T follicular helper cell (primary cell): ENCODE data around the gene SFRP2.

Source experiments
- DNase-seq: peaks from one replicate; pipeline ENCODE4 v3.0.0-alpha.2; 2020; ENCODE audit warnings: low read depth

Gene SFRP2

DNA sequence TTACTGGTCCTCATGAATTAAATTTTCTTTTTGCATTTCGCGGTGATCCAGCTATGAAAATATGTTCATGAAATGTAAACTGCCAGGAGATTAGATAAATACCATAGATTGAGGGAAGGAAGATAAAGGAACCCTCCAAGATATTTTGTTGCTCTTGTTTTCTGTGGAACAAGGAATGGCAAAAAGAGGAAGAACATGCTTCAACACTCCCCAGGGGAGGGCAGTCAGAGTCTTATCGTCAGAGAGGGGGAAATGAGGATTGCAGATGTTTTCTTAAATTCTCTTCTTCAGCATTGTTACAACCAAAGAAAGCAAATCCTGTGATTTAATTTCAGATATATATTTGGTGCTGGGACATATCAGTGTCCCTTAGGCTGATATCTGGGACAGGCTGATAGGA is 9.5 kb upstream of the SFRP2 start:
- no peak for DNase-seq

DNA sequence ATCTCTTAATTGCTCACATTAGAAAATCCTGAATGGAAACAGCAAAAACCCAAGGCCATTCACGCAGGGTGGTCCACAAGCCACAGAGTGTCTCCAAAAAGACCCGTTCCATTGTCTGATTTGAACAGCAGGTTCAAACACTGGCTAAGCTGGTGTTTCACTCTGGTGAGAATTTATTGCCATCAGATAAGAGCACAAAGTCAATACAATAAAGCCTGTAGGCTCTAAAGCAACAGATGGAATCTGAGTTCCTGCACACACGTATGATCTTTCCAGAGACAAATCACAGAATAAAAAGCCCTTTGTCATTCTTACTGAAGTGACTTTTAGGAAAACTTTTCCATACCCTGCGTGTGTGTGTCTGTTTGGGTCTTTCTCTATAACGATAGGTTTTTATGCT is 5.1 kb upstream of the SFRP2 start:
- no peak for DNase-seq

DNA sequence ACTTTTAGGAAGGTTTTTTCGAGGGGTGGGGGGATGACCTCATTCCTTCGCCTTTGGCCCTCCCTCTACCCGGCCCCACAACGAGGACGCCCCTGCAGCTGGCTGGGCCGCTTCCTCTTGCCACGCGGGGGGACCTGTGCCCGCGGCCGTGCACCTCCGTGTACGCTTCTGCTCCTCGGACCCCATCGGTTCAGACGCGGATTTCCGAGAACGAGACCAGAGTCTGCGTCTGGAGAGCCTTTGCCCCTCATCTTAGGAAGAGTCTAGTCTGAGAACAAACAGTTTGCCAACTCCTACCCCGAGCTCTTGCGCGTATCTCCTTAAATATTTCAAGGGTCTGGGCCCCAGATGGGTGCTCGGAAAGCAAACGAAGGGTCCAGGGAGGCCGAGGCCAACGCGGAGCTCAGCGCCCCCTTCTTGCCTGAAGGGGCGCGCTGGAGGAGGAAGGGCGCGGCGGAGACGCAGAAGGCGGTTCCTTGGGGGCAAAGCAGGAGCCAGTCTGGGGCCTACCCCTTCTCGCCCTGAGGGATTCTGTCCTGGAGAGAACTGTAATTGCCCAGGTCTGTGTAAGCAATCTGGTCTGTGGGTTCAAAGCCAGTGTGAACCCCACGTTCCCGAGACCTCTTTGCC is 3.9 kb upstream of the SFRP2 start:
- DNase-seq = no peak

DNA sequence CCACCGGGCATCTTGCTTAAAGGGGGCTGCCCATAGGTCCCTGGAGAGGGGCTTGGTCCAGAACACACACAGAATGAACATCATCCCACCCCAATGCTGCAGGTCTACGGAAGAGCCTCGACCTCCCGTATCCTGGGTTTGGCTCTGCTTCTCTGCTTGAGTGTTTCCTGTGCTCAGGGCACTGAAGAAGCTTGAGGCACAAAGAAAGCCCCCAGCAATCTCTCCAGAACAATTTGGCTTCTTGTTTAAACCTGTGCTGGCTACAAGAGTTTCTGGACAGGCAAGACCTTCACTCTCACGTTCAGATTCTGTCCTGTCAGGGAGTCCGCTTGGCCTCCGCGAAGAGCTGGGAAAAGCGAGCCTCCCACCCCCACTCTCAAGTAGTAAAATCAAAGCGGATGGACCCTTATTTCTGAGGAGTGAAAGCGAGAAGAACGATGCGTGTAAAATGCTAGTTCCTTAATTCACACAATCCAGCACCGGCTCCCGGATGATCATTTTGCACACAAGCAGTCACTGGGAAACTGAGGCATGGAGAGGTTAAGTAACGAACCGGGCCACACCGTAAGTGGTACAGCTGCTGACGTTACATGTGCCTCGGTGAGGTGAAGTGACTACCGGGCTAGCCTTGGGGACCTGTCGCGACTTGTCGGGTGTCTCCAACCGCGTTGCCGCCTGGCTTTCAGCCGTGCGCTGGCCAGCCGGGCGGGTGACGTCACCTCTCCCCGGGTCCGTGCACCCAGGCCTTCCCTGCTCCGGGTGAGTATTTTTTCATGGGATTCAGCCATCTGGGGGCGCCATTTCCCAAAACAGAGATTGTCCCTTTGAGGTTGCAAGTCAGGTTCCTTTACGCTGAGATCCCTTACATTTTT is 3.1 kb upstream of the SFRP2 start:
- DNase-seq = no peak

DNA sequence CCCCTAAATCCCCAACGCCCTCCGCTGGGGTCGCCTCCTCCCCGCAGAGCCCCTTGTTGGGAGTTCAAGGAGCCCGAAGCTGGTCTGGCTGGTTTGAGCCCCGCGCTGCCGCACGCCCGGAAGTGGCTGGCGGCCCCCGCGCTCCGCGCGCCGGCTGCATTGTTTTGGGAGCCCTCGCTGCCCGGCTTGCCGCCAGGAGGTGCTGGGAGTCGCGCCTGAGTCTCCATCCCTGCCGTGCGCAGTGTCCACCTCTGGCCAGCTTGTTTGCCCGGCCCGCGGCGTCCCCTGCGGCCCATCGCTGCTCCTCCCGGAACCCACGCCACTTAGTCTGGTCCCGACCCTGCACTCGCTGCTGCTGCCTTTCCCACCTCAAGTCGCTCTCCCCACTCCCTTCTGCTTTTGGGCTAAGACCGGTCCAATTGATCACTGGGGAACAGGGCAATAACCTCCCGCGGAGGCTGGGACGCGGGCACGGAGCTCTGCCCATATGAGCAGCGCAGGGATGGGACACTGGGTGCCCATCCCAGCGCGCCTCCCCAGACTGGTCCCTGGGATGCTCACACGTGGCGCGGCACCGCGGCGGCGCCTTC is 2.2 kb upstream of the SFRP2 start:
- no peak for DNase-seq

DNA sequence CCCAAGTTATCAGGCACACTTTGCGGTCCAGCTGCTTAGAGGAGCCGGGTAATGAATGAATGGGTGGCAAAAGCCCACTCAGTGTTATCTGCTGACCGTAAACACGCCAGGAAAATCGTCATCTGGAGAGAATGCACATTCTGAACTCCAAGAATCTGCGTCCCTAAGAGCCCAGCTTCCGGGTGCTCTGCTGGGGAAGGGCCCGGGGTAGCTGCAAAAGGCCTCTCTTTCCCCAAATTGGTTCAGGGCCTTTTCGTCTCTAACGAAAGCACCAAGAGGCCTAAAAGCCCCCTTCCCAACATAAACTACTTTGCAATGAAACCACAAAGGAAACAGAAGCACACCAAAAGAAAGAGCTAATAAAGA is 1.6 kb upstream of the SFRP2 start:
- no peak for DNase-seq

DNA sequence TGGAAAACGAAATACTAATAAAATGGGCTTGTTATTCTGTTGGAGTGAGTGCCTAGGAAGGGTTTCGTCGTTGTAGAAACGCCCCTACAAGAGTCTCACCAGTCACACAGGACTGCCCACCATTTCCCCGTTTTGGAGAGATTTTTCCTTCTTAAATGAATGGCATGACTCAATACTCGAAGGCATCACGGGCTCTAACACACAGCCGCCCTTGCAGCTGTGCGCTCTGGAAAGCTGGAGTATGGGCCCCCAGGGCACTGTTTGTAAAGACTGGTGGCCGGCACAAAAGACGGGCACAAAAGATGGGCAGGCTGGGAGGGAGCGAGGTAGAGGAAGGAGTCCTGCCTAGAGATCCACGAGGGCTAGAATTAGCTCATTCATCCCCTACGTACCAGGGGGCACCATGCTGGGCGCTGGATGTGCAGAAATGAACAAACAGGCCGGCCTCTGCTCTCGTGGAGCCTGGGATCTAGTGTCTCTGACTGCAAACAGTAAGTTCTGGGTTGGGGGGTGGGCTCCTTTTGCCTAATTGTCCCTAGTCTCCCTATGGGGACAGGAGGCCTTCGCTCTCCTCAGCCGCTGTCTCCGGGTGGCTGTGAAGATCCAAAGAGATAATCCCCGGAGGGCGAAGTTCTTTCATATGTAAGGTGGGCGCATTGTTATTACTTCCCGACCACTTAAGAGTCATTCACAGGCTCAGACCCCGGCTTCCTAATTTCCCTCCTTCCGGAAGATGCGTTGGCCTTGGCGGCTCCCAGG is 1.0 kb upstream of the SFRP2 start:
- no peak for DNase-seq

DNA sequence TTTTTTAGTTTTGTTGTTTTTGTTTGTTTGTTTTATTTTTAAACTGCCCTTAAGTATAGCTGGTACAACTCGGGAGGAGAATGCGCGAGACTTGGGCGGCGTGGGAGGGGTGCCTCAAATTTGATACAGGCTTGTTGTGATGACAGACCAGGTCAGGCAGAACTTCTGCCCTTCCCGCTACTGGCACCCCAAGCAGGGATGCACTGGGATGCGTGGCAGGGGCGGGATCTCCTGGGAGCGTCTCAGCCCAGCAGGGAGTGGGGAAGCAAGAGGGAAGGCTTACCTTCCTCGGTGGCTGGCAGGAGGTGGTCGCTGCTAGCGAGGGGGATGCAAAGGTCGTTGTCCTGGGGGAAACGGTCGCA is 851 bp downstream of the SFRP2 start:
- no peak for DNase-seq

DNA sequence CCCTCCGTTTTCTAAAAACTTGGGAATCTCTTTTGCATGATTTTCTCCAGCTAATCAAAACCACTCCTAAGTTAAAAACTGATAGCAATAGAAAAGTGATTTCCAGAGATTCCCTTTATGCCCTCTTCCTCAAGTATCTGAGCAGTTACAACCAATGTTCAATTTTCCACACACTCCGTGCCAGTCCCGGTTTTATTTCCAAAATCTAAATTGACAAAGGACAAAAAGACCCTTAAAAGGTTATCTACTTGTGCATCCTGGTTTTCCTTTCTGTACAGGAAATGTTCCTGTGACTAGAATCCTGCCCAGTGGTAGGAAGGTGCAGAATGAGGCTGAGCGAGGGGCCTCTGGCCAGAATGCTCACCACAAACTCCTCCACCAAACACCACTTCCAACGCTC is 1.3 kb downstream of the SFRP2 start:
- DNase-seq = no peak

DNA sequence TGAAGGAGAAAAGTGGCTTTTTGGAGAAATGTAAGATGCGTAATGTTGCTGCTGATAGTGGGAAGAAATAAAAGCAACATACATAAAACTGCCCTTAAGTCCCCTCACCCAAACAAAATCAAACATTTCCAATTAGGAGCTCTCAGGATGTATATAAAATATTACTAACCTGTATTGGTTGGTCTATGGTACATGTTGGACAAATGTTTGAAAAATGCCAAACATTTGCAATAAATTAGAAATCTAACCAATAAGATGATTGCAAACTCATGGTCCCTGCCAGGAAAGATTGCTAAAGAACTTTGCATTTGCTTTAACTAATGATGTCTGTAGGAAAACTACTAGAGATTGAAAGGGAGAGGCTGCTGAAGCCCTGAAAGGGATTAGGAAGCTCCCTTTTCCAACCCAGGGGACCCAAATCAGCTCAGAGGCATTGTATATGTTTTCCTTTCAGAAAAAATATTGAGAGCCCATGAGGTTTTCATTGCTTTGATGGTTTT is 1.8 kb downstream of the SFRP2 start:
- DNase-seq = no peak

DNA sequence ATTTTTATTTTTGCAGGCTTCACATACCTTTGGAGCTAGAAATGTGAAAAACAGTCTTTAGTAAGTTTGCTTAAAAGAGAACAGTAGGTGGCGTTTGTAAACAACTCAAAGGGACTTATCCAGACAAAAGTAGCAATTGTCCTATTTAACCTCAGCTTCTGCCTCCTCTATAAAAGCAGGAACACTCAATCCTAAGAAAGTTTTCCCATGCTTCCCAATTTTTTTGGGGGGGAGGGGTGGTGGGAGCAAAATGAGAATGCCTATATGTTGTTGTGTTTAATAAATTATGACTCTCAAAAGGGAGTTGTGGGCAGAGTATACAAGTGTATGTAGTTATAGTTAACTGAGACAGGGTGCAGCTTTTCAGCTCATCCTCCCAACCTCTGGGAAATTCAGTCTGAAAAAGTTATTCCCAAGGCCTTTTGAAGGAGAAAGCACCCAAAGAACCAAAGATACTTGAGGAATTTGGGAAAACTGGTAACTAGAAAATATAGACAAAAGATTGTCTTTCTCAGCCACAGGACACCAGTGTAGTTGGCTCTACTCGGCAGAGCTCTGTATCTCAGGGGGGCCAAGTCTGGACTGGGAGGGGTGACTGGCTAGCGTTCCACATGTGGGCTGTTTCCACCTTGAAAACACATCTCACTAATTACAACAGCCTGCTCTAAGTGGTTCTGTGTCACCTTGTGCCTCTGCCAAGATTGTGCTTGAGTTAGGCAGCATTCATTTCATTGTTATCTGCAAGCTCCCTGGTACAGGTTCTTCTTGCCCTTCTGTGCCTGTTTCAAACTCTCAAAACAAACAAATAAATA is 2.8 kb downstream of the SFRP2 start:
- no peak for DNase-seq

DNA sequence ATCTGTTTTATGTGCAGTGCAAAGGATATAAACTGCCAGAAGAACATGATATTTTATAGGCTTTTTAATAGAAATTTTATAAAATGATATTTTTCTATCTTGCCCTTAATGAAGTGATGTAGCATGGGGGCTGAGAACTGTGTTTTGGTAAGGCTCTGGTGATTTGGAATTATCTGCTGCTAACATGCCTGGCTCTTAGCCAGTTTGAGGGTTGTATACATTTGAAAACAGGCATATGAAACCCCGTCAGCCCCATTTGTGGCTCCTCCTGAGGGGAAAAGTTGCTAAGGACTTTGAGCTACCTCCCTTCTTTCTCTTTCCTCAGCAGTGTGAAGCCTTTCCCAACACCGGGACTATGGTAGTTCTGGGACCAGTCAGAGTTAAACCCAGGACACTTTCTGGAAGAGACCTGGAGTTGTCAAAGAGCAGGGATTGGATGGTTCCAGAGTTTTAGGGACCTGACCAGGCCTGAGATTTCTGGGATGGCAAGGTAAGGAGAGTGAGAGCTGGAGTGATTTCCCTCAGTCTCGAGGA is 4.7 kb downstream of the SFRP2 start:
- DNase-seq = no peak

DNA sequence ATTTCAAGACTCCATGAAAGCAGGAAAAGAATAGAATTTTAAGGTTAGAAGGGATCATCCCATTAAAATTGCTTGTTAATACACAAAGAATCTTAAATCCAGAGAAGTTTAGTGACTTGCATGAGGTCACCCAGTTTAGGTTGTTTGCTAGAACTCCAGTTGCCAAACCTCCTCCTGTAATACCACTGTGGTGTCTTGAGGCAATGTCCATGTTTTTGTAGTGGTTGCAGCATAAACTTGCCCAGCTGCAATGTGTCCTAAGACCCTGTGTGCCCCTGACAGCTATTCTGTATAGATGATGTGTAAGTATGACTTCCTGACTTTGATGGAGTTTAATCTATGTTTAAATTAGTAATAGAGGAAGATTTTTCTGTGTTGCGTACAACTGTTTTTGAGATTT is 6.3 kb downstream of the SFRP2 start:
- no peak for DNase-seq

DNA sequence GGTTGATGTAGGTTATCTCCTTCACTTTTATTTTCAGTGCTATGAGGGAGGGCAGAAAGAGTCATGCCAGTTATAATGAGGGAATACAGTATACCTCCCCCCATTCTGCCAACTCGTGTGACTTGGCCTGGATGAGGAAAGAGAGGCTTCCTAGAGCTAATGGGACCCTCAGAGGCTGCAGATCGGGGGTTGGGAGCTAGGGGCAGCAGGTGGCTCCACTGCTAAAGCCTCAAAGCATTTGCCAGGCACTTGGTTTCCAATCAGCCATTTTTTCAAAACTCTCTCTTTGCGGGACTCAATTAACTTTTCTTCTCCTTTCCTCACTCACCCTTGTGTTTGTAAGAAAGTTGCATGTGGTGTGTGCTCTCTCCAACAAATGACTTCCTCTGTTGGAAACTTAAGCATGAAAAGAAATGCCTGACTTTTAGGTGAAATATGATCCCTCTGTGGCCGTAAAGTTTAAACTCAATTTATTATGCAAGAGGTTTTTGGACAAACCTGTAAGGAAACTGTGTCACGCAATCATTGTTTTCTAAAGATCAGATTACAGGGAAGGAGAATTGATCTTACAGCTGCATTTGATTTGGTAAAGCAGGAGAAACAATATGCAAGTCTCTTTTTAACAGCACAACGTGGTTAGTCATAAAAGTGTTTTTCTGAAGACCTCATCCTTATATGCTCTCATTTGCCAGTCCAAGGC is 7.0 kb downstream of the SFRP2 start:
- DNase-seq = no peak

DNA sequence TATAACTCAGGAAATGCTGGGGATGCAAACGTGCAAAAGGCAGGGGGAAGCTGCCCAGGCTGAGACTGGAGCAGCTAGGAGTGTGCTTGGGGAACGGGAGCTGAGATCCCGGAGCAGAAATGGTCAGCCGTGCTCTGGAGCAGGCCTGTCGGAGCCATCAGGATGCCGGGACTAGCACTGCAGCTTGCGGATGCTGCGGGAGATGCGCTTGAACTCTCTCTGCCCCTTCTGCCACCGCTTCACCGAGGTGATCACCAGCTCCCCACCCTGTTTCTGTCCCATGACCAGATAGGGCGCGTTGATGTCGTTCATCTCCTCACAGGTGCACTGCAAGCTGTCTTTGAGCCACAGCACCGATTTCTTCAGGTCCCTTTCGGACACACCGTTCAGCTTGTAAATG is 7.6 kb downstream of the SFRP2 start:
- no peak for DNase-seq

DNA sequence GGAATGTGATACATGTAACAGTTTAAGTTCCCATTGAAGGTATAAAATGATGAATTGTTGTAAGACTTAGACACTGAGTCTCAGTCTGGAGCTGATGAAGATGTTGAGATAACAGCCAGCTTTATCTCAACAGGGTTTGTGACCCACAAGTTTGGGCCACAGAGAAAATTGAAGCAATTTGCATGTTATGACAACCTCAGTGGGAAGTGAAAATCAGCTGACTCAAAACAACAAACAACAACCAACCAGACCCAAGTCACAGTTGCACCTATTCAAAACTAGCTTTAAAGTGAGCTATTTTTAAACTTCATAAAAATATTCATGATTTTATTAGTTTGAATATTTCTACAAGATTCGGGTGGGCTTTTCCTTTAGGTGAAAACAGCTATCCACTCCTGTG is 8.0 kb downstream of the SFRP2 start:
- no peak for DNase-seq

DNA sequence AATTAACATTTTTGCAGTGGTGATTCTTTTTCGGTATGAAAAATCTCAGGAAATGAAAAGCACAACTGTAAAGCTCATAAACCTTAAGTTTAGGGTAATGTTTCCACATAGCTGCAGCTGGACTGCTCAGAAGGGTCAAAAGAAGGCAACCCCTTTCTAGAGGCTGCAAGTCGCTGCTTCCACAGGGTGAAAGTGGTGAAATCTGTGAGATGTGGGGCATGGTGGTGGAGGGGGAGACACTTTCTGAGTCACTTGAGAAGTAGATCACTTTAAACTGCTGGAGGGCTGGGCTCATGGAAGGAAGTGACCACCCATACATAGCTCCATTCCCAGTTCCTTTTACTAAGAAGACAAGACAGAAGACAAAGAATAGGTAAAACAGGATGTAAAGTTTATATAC is 8.7 kb downstream of the SFRP2 start:
- DNase-seq = no peak

DNA sequence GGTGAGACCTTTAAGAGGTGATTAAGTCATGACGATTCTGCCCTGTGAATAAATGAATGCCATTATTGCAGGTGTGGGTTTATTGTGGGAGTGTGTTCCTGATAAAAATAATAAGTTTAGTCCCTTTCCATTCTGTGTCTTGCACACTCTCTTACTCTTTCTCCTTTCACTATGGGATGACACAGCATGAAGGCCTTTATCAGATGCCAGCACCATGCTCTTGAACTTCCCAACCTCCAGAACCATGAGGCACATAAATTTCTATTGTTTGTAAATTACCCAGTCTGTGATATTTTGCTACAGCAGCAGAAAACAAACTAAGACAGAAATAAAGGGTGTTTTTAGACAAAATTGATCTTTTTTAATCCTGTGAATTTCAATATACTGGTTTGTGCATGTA is 10.5 kb downstream of the SFRP2 start:
- DNase-seq = no peak

DNA sequence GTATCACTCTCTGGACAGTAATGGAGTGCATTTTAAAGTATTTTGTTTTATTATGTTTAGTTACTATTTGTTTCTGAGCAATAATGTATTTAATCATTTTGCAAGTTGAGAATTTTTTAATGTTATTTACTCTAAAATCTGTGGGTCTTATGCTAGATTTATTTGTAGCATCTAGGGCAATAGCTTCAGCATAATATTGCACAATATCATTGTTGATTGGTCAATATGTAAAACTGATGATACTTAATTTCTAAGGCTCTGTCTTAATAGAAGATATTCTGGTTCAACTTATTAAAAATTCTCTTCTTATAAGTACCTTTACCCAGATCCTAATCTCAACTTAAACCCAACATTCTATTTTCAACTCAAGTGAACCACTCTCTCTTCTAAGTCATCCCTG is 11.5 kb downstream of the SFRP2 start:
- DNase-seq = no peak

DNA sequence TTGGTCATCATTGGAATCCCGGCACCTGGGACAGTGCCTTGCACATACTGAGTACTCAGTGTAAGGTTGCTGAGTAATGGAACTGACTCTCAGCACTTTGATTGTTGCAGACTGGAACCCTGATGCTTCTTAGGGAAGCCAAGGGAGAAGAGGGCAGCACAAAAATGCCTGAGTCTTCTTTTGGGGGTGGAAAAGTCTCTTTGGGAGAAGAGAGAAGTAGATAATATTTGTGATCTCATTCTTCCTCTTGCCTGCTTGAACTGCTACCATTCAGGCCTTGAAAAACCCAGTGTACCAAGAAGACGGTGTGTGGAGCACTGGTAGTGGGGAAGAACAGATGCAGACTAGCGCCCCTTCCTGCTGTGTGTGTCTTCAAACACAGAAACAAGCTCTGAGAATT is 12.3 kb downstream of the SFRP2 start:
- no peak for DNase-seq

DNA sequence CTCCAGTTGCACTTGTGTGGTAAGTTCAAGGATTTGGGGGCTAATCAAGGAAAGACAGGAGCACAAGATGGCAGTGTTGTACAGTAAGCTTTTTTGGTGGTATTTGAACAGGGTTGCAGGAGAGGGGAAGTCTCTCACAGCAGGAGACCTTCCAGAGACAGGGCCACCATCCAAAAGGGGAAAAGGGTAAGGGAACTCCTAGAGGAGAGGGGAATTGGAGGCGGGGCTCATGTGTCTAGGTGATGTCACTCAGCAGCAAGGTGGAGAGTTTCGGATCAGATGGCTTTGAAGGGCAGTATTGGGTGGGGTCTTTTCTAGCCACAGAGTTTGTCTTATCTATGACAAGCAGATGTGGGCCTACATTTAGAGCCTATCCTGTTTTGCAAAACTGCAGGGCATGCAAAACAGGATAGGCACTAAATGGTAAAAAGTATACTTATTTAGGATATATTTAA is 15.6 kb downstream of the SFRP2 start:
- no peak for DNase-seq
